RWPE2 (cell line): ENCODE measurements around the gene ARHGEF5.
A peak's percentile ranks its signal among the peaks of the same experiment; 100 is the strongest.
"Not testable (repeated sequence)": the region's sequence is repeated elsewhere in the genome, so short reads cannot be mapped to it uniquely, and the experiment has no call there.

Experiments used
- ATAC-seq: fragments of 200-7000 bp; cut with Tn5 transposase; 3 replicates; pipeline ENCODE4 v1.9.1; 2021; ENCODE audit warnings: low read depth
- DNase-seq: peaks from one replicate; pipeline ENCODE4 v3.0.0-alpha.2; 2020; ENCODE audit warnings: low spot score
- H3K27ac ChIP-seq: fragments of 450-650 bp; 2 replicates; pipeline ENCODE4 v1.5.1; 2017; ENCODE audit warnings: mild to moderate bottlenecking; ENCODE audit not compliant: poor library complexity, severe bottlenecking
- H3K27me3 ChIP-seq: fragments of 250-450 bp; sonication (Bioruptor Pico); 2 replicates; pipeline ENCODE4 v1.5.1; 2021; ENCODE audit warnings: mild to moderate bottlenecking, moderate library complexity; ENCODE audit not compliant: insufficient read depth, poor library complexity, severe bottlenecking
- H3K36me3 ChIP-seq: fragments of 250-450 bp; sonication (Bioruptor Pico); 2 replicates; pipeline ENCODE4 v1.5.1; 2020; ENCODE audit warnings: low read depth, mild to moderate bottlenecking, moderate library complexity
- H3K4me1 ChIP-seq: fragments of 250-450 bp; sonication (Bioruptor Pico); 2 replicates; pipeline ENCODE4 v1.5.1; 2021; ENCODE audit warnings: mild to moderate bottlenecking, moderate library complexity; ENCODE audit not compliant: insufficient read depth, poor library complexity, severe bottlenecking
- H3K4me3 ChIP-seq: fragments of 250-450 bp; sonication (Bioruptor Pico); 2 replicates; pipeline ENCODE4 v1.5.1; 2021; ENCODE audit warnings: mild to moderate bottlenecking, moderate library complexity; ENCODE audit not compliant: severe bottlenecking
- H3K9me3 ChIP-seq: fragments of 250-450 bp; sonication (Bioruptor Pico); 2 replicates; pipeline ENCODE4 v1.5.1; 2021; ENCODE audit warnings: mild to moderate bottlenecking, moderate library complexity; ENCODE audit not compliant: severe bottlenecking
- TF ChIP-seq, protein P1 (sequence below): fragments of 450-650 bp; IDR thresholded peaks from one replicate; pipeline ENCODE4 v1.5.1; 2017; ENCODE audit warnings: mild to moderate bottlenecking, moderate library complexity; ENCODE audit not compliant: poor library complexity, severe bottlenecking

ARHGEF5 gene

DNA sequence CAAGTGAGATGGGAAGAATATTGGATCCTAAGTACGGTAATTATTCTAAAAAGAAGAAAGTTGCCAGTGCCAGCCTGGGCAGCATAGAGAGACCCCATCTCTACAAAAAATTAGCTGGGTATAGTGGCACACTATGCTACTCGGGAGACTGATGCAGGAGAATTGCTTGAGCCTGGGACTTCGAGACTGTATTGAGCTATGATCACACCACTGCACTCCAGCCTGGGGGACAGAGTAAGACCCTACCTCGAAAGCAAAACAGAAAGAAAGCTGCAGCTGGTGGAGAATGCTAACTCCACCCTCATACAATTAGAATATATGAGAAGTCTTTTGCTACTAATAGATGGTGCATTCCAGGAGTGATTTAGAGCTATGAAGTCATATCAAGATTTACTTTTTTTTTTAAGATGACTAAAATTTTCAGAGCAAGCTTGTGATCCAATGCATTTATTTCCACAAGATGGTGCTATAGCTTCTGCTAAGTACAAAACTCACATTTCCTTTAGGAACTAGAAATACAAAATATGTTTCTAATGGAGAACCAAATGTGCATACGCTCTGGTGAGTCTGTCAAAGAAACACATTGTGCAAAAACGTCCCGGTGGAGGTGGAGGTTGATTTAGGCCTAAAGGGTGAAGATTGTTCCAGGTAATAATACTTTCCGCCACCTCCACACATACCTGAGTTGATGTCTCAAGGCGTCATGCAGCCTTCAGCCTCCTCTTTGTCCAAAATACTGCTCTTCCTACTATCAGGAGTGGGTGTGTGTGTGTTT, 23.8 kb upstream of the ARHGEF5 start:
- peak; percentile 83 for ATAC-seq
- not testable (repeated sequence) for H3K27me3 ChIP-seq, H3K9me3 ChIP-seq, H3K27ac ChIP-seq, DNase-seq, H3K36me3 ChIP-seq, H3K4me3 ChIP-seq, H3K4me1 ChIP-seq
- TF ChIP-seq, protein P1, sequence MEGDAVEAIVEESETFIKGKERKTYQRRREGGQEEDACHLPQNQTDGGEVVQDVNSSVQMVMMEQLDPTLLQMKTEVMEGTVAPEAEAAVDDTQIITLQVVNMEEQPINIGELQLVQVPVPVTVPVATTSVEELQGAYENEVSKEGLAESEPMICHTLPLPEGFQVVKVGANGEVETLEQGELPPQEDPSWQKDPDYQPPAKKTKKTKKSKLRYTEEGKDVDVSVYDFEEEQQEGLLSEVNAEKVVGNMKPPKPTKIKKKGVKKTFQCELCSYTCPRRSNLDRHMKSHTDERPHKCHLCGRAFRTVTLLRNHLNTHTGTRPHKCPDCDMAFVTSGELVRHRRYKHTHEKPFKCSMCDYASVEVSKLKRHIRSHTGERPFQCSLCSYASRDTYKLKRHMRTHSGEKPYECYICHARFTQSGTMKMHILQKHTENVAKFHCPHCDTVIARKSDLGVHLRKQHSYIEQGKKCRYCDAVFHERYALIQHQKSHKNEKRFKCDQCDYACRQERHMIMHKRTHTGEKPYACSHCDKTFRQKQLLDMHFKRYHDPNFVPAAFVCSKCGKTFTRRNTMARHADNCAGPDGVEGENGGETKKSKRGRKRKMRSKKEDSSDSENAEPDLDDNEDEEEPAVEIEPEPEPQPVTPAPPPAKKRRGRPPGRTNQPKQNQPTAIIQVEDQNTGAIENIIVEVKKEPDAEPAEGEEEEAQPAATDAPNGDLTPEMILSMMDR: peak; percentile 29

DNA sequence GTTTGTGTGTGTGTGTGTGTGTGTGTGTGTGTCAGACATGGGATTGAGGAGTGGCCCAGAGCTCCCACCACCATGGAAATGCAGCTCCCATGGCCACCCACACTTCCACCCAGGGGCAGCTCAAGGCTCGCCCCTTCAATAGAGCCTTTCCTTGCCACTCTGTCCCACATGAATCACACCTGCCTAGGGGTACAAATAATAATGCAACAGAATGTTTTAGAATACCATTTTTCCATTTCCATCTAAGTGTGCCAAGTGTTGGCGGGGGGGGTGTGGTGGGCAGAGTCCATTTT, 23.3 kb upstream of the ARHGEF5 start:
- not testable (repeated sequence) for H3K36me3 ChIP-seq, H3K27me3 ChIP-seq, H3K9me3 ChIP-seq, H3K27ac ChIP-seq, H3K4me3 ChIP-seq, DNase-seq, H3K4me1 ChIP-seq
- ATAC-seq: peak; percentile 7; the same call in 1 of the 3 replicates

GRCh38 chr7:144348625-144349024, 6.6 kb upstream of the ARHGEF5 start:
- H3K36me3 ChIP-seq, ATAC-seq, H3K4me1 ChIP-seq, H3K4me3 ChIP-seq, DNase-seq, H3K27ac ChIP-seq, H3K27me3 ChIP-seq, H3K9me3 ChIP-seq: not testable (repeated sequence)

DNA sequence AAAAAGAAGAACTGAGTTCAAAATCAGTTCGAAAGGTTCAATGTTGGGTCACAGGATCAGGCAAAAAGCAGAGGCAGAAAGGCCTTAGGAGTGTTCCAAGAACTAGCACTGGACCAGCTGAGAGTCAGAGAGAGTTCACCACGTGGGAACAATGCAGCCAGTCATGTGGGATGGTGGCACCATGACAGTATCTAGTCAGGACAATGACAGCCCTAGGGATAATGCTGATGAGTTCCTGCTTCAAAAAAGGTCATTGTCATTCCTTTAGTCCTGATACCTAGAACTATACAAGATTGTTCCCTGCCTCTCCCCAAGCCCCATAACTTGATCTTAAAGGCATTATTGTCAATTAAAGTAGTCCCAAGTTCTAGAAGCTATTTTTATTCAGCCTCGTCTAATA, 3.5 kb upstream of the ARHGEF5 start:
- not testable (repeated sequence) for H3K27ac ChIP-seq, H3K9me3 ChIP-seq, H3K36me3 ChIP-seq, H3K4me1 ChIP-seq, ATAC-seq, DNase-seq, H3K27me3 ChIP-seq, H3K4me3 ChIP-seq

GRCh38 chr7:144356185-144356584, 983 bp downstream of the ARHGEF5 start:
- not testable (repeated sequence) for H3K4me3 ChIP-seq, DNase-seq, H3K27ac ChIP-seq, ATAC-seq, H3K36me3 ChIP-seq, H3K9me3 ChIP-seq, H3K4me1 ChIP-seq, H3K27me3 ChIP-seq

- H3K36me3 ChIP-seq, ATAC-seq, DNase-seq, H3K27me3 ChIP-seq, H3K9me3 ChIP-seq, H3K27ac ChIP-seq, H3K4me3 ChIP-seq, H3K4me1 ChIP-seq: not testable (repeated sequence)
Observed at GRCh38 chr7:144356860-144357259, 1.7 kb downstream of the ARHGEF5 start.

GRCh38 chr7:144362061-144362460, 6.9 kb downstream of the ARHGEF5 start:
- H3K36me3 ChIP-seq, H3K27ac ChIP-seq, ATAC-seq, H3K27me3 ChIP-seq, H3K4me1 ChIP-seq, H3K4me3 ChIP-seq, DNase-seq, H3K9me3 ChIP-seq: not testable (repeated sequence)

GRCh38 chr7:144365523-144365922, 10.3 kb downstream of the ARHGEF5 start:
- DNase-seq, H3K4me1 ChIP-seq, H3K36me3 ChIP-seq, H3K27me3 ChIP-seq, H3K9me3 ChIP-seq, H3K4me3 ChIP-seq, H3K27ac ChIP-seq: not testable (repeated sequence)
- 0 out of 3 replicates have a peak, but pooled peaks have one; percentile 12 for ATAC-seq

- not testable (repeated sequence) for H3K4me1 ChIP-seq, H3K4me3 ChIP-seq, ATAC-seq, H3K36me3 ChIP-seq, DNase-seq, H3K9me3 ChIP-seq, H3K27me3 ChIP-seq, H3K27ac ChIP-seq
Observed at GRCh38 chr7:144367250-144367649, 12.0 kb downstream of the ARHGEF5 start.

DNA sequence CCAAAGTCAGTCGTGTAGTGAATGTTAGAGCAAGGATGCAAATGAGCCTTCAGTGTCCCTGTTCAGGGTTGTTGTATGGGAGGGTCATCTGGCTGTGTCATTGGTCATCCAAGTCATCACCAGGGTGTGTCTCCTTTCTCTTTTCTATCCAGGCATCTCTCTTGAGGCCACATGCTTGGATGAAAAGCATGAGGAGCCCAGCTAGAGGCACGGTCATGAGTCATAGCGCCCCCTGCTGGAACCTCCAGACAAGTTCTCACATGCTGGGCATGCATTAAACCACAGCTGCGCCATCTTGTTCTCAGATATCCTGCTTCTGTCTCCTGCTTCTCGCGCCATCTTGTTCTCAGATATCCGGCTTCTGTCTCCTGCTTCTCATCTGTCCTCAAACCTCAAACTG, 14.0 kb downstream of the ARHGEF5 start:
- H3K36me3 ChIP-seq: not testable (repeated sequence)

More for the DNA sequence above, 14.0 kb downstream of the ARHGEF5 start:
- not testable (repeated sequence) for H3K4me3 ChIP-seq, H3K27me3 ChIP-seq, H3K27ac ChIP-seq, H3K9me3 ChIP-seq, H3K4me1 ChIP-seq, DNase-seq, ATAC-seq
